Cardiac muscle cell (in vitro differentiated cells and primary cell): ENCODE measurements around the gene PPP1R3F. TPM values are rescaled to one million over a fixed set of nuclear protein-coding genes. Genes with fewer than 3 reads are reported as not detected.

Source experiments
- DNase-seq, 2 donors: peaks; one replicate each; pipeline versions ENCODE4 v3.0.0 to v3.0.0-alpha.2; 2010 to 2017; ENCODE audit warnings: low read depth in 1 of 2, low spot score in 1 of 2
- H3K27ac ChIP-seq: fragments of 200-600 bp; sonication (generic); 2 replicates; pipeline ENCODE4 v1.5.1; 2016
- H3K27me3 ChIP-seq: fragments of 200-600 bp; sonication (generic); 2 replicates; pipeline ENCODE4 v1.6.0; 2016; ENCODE audit warnings: control low read depth
- H3K36me3 ChIP-seq: fragments of 200-600 bp; sonication (generic); 2 replicates; pipeline ENCODE4 v1.5.1; 2016; ENCODE audit warnings: control low read depth
- H3K4me1 ChIP-seq: fragments of 200-600 bp; sonication (generic); 2 replicates; pipeline ENCODE4 v1.8.1; 2017; ENCODE audit warnings: low read depth, mild to moderate bottlenecking, mixed run types
- H3K4me3 ChIP-seq: fragments of 200-600 bp; sonication (generic); 2 replicates; pipeline ENCODE4 v1.5.1; 2016; ENCODE audit warnings: mild to moderate bottlenecking
- H3K9me3 ChIP-seq: fragments of 200-600 bp; sonication (generic); 2 replicates; pipeline ENCODE4 v1.5.1; 2017; ENCODE audit warnings: low read depth, mild to moderate bottlenecking, control low read depth
- polyA plus RNA-seq: library from polyadenylated mRNA; unstranded; fragments of >200 nt; fragmentation: Nextera tagmentation; extraction: Ambion mirVana; gene quantifications from 2 replicates; pipeline ENCODE4 v1.2.1, GENCODE V29; 2016
- total RNA-seq: library from RNA; depleted of rRNA; stranded (reverse); fragments of >200 nt; gene quantifications from 2 replicates; pipeline ENCODE4 v1.2.3, GENCODE V29; 2016
- TF ChIP-seq, protein P1 (sequence below): IDR thresholded peaks from 2 replicates; pipeline ENCODE4 v1.5.1; 2012; ENCODE audit warnings: low read depth, mild to moderate bottlenecking, low read length

The PPP1R3F gene
- total and polyA plus RNA-seq, 2 experiments from 2014 or later, result 24.4 to 32.6 TPM

DNA sequence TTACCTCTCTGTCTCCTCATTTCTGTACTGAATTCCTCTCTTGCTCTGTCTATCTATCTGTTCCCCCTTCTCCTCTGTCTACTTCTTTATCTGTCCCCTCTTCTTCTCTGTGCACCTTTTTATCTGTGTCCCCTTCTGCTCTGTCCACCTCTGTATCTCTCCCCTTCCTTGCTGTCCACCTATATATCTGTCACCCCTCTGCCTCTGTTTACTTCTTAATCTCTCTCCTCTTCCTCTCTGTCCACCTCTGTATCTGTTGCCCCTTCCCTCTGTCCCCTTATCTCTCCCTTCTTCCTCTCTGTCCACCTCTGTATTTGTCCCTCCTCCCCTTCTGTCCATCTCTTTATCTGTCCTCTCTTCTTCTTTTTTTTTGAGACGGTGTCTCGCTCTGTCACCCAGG, 25.4 kb upstream of the PPP1R3F start:
- H3K9me3 ChIP-seq, result no peaks in the 10 kb centered on the region
- no peaks in the 10 kb centered on the region for H3K36me3 ChIP-seq
- H3K4me3 ChIP-seq, result no peak overlapping the region
- DNase-seq, result no peak
- no peaks in the 10 kb centered on the region for H3K27me3 ChIP-seq
- no peaks in the 10 kb centered on the region for H3K4me1 ChIP-seq
- TF ChIP-seq, protein P1, sequence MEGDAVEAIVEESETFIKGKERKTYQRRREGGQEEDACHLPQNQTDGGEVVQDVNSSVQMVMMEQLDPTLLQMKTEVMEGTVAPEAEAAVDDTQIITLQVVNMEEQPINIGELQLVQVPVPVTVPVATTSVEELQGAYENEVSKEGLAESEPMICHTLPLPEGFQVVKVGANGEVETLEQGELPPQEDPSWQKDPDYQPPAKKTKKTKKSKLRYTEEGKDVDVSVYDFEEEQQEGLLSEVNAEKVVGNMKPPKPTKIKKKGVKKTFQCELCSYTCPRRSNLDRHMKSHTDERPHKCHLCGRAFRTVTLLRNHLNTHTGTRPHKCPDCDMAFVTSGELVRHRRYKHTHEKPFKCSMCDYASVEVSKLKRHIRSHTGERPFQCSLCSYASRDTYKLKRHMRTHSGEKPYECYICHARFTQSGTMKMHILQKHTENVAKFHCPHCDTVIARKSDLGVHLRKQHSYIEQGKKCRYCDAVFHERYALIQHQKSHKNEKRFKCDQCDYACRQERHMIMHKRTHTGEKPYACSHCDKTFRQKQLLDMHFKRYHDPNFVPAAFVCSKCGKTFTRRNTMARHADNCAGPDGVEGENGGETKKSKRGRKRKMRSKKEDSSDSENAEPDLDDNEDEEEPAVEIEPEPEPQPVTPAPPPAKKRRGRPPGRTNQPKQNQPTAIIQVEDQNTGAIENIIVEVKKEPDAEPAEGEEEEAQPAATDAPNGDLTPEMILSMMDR, result no peak
- H3K27ac ChIP-seq, result no peak overlapping the region

DNA sequence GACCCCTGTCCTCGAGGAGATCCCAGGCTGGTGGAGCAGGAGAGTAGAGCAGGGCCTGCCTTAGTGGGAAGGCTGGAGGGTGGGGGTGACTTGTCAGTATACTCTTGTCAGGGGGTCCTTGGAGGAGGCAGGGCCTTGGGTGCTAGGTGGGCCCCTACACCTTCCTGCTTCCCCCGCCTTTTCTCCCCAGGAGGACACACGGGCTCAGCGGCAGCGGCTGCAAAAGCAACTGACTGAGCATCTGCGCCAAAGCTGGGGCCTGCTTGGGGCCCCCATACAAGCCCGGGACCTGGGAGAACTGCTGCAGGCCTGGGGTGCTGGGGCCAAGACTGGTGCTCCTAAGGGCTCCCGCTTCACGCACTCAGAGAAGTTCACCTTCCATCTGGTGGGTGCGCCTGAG, 23.1 kb upstream of the PPP1R3F start:
- TF ChIP-seq, protein P1, result no peak
- no peak for DNase-seq
- no peaks in the 10 kb centered on the region for H3K36me3 ChIP-seq
- no peak overlapping the region for H3K27ac ChIP-seq
- no peaks in the 10 kb centered on the region for H3K4me1 ChIP-seq
- no peaks in the 10 kb centered on the region for H3K9me3 ChIP-seq
- no peak overlapping the region for H3K4me3 ChIP-seq
- H3K27me3 ChIP-seq, result no peaks in the 10 kb centered on the region

DNA sequence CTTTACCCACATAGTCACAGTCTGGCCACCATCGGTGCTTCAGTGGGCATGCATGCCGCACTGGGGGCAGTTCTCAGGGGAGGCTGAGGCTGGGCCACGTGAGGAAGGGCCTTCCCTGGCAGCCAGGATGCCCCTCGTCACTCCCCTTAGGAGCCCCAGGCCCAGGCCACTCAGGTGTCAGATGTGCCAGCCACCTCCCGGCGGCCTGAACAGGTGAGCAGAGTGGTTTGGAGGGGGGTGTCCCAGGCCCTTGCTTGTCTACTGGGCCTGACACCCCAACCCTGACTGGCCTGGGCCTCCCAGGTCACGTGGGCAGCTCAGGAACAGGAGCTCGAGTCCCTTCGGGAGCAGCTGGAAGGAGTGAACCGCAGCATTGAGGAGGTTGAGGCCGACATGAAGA, 22.2 kb upstream of the PPP1R3F start:
- TF ChIP-seq, protein P1, result no peak
- DNase-seq, result no peak
- no peaks in the 10 kb centered on the region for H3K4me1 ChIP-seq

DNA sequence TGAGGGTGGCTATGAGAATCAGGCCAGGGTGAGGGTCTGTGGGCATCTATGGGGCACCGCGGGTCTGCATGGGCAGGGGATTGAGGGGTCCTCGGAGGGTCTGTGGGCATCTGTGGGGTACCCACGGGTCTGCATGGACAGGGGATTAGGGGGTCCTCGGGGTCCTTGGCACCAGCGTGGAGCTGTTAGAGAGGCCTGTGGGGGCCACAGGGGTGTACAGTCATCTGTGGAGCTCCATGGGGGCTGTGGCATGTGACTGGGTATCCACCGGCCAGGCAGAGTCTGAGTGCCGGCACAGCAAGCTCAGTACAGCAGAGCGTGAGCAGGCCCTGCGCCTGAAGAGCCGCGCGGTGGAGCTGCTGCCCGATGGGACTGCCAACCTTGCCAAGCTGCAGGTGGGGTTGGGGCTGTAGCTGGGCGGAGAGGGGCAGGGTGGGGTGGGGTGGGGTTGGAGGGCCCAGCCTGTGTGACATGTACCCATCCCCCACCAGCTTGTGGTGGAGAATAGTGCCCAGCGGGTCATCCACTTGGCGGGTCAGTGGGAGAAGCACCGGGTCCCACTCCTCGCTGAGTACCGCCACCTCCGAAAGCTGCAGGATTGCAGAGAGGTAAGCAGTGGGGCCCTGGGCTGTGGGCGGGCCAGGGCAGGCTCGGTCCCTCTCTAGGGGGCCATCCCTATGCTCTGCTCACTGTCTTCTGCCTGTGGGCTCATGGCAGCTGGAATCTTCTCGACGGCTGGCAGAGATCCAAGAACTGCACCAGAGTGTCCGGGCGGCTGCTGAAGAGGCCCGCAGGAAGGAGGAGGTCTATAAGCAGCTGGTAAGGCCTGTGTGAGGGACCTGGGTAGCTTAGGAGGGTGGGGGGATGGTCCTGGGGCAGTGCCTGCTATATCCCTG, 21.4 kb upstream of the PPP1R3F start:
- Histone ChIP-seq H3K9me3 (no peaks in the 10 kb centered on the region), H3K4me1 (no peaks in the 10 kb centered on the region), H3K36me3 (no peaks in the 10 kb centered on the region), H3K4me3 (no peak overlapping the region), H3K27ac (no peak overlapping the region), H3K27me3 (no peaks in the 10 kb centered on the region)
- no peak for DNase-seq
- TF ChIP-seq, protein P1, result no peak

More for the DNA sequence above, 22.2 kb upstream of the PPP1R3F start:
- H3K27ac ChIP-seq, result no peak overlapping the region
- no peaks in the 10 kb centered on the region for H3K36me3 ChIP-seq
- H3K27me3 ChIP-seq, result no peaks in the 10 kb centered on the region
- no peaks in the 10 kb centered on the region for H3K9me3 ChIP-seq
- H3K4me3 ChIP-seq, result no peak overlapping the region

DNA sequence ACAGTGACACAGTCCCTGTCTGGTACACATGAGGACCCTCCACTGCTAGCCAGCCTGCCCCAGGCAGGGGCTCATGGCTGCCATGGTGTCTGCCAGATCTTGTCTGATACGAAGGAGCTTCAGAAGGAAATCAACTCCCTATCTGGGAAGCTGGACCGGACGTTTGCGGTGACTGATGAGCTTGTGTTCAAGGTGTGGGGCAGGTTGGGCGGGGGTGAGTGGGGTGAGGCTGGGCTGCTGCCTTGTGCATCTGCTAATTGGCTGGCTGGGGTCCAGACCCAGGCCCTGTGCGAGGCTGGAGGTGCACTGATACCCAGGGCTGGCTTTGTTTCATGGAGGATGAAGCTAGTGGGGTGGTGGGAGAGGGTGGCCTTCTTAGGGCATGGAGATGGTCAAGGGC, 20.5 kb upstream of the PPP1R3F start:
- Histone ChIP-seq H3K27ac (no peak overlapping the region), H3K4me1 (no peaks in the 10 kb centered on the region), H3K9me3 (no peaks in the 10 kb centered on the region), H3K4me3 (no peak overlapping the region), H3K36me3 (no peaks in the 10 kb centered on the region), H3K27me3 (no peaks in the 10 kb centered on the region)
- no peak for DNase-seq
- TF ChIP-seq, protein P1, result no peak
